Measurements from ENCODE around the gene RNF6. TPM values are rescaled to one million over a fixed set of nuclear protein-coding genes. Genes with fewer than 3 reads are reported as not detected.
A peak's percentile ranks its signal among the peaks of the same experiment; 100 is the strongest.
"Not testable (repeated sequence)": the region's sequence is repeated elsewhere in the genome, so short reads cannot be mapped to it uniquely, and the experiment has no call there.

RNF6 gene
- total RNA-seq, result 28.2 TPM

GRCh38 chr13:26221721-26222519, at the start of gene RNF6:
TSS of gene RNF6 (minus strand) at chr13:26222314. CDS start at chr13:26219649, 2,665 bp downstream.
- peak; percentile 97 for DNase-seq (ENCODE audit: low spot score)

DNA sequence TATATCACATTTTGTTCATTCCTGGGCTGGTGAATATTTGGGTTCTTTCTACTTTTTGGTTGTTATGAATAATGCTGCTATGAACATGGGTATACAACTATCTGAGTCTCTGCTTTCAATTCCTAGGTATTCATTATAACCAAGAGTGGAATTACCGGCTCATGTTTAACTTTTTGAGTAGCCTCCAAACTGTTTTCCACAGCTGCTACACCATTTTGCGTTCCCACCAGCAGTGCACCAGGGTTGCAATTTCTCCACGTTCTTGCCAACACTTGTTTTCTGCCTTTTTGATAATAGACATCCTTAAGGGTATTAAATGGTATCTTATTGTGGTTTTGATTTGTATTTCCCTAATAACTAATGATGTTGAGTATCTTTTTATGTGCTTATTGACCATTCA, 48.6 kb upstream of the RNF6 start:
- no peak for DNase-seq (ENCODE audit: low spot score)

GRCh38 chr13:26266311-26266710, 44.2 kb upstream of the RNF6 start:
- DNase-seq (ENCODE audit: low spot score), result no peak

DNA sequence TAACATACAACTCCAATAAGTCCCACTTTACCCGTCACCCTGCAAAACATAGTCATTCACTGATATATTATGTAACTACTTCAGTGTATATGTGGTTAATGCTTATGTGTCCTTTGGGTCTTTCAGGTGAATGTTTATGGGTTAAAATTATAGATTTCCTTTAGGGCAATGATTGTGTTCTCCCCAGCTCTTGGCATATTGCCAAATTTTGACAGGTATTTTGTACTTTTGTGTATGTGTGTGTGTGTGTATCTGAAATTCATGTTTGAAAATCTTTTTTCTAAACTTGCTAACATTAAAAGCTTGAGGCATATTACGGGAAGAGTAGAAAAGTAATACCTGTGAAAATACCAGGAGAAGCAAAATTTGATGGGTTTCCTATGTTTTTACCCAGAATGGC, 40.0 kb upstream of the RNF6 start:
- DNase-seq (ENCODE audit: low spot score), result no peak

- no peak for DNase-seq (ENCODE audit: low spot score)
Observed at GRCh38 chr13:26259634-26260033, 37.5 kb upstream of the RNF6 start.

- DNase-seq (ENCODE audit: low spot score), result no peak
Observed at GRCh38 chr13:26257049-26257448, 34.9 kb upstream of the RNF6 start.

DNA sequence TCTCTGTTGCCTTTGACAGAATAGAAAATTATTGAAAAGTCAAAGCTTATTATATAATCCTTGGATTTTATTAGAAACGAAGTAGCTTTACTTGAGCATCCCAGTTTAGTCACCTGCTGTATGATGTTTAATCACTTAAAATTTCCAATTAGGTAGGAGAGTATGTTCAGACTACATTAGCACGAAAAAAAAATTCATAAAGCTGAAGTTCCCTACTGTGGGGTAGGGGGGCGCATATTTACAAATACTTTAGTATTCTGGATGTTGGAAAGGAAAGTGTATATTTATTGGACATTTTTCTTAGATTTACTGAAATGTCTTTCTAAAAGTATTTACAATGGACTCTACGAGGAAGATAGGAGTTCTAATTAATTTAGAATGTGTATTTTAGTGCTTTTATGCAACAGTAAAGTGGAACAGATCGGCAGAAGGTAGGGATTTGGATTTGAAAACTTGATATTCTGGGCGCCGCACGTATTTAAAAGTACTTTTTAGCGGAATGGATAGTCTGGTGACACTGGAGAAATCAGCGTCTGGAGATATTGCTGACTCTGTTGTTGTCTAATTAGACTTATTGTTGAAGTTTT, 33.7 kb upstream of the RNF6 start:
- DNase-seq (ENCODE audit: low spot score), result no peak

- DNase-seq (ENCODE audit: low spot score), result no peak
Observed at GRCh38 chr13:26255115-26255514, 33.0 kb upstream of the RNF6 start.

DNA sequence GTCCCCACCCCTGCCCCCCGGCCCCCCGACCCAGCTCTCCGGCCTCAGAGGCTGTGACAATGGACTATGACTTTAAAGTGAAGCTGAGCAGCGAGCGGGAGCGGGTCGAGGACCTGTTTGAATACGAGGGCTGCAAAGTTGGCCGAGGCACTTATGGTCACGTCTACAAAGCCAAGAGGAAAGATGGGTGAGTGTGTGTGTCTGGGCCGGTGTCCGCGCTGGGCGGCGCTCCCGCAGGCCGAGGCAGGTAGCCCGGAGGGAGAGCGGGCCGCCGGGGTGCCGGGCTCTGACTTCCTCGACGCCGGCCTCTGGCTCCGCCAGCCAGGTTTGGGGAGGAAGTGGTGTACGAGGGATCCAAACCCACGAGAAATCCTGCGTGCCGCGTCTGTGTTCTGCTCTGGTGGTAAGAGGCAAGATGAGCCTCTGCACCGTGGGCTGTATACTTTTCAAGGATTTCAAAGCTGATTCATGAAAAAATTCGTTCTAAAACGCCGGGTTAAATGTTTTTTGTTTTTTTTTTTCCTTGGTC, 32.5 kb upstream of the RNF6 start:
- peak; percentile 34 for DNase-seq (ENCODE audit: low spot score)

DNA sequence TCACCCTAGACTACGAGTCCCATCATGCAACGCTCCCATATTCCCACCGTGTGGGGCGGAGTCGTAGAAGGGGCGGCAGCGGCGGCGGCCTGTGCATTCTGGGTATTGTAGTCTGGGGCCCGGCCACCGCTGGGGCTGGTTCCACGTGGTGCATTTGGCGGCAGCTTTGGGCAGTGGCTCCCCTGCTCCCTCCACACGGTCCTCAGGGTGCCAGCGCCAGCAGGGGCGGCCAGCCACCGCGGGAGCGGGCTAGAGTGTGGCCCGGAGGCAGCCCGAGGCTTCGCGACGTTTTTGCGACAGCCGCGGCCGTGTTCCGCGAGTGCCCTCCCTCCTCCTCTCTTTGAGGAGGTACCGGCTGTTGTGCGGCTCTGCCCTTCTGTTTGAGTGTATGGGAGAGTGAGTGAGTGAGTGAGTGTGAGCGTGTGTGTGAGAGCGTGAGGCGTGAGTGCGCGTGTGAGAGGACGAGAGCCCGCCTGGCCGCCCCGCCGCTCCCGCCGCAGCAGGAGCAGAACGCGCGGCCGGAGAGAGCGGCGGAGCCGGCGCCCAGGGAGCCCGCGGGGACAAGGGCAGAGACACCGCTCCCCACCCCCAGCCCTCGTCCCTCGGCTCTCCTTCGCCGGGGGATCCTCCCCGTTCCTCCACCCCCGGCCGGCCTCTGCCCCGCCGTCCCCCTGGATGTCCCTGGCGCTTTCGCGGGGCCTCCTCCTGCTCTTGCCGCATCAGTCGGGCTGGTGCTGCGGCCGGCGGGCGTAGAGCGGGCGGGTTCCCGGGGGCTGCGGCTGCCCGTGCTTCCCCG, 31.9 kb upstream of the RNF6 start, which contains the start of gene CDK8:
Gene CDK8, plus strand, starts transcription at position 343 of the 796 bp plus-strand sequence. CDS start 513 bp downstream, outside the sequence.
- DNase-seq (ENCODE audit: low spot score), result peak; percentile 93

GRCh38 chr13:26253262-26253786, 31.2 kb upstream of the RNF6 start:
- DNase-seq (ENCODE audit: low spot score), result no peak

- not testable (repeated sequence) for DNase-seq (ENCODE audit: low spot score)
Observed at GRCh38 chr13:26252006-26252405, 29.9 kb upstream of the RNF6 start.

- DNase-seq (ENCODE audit: low spot score), result no peak
Observed at GRCh38 chr13:26249551-26249950, 27.4 kb upstream of the RNF6 start.

DNA sequence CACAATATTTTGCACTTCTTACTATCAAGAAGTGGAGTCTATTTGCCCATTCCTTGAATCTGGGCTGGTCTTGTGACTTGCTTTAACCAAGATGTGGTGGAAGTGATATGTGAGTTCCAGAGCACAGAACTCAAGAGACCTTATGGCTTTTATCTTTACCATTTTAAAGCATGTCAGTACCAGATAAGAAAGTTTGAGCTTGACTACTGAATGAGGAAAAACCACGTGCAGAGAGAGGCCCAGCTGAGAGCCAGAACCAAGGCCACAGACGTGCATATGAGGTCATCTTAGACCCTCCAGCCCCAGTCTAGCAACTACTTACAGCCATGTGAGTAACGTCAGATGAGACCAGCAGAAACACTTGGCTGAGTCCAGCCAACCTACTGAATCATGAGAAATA, 25.5 kb upstream of the RNF6 start:
- DNase-seq (ENCODE audit: low spot score), result no peak

GRCh38 chr13:26247011-26247410, 24.9 kb upstream of the RNF6 start:
- no peak for DNase-seq (ENCODE audit: low spot score)

GRCh38 chr13:26246154-26246553, 24.0 kb upstream of the RNF6 start:
- no peak for DNase-seq (ENCODE audit: low spot score)

- no peak for DNase-seq (ENCODE audit: low spot score)
Observed at GRCh38 chr13:26236296-26236695, 14.2 kb upstream of the RNF6 start.

DNA sequence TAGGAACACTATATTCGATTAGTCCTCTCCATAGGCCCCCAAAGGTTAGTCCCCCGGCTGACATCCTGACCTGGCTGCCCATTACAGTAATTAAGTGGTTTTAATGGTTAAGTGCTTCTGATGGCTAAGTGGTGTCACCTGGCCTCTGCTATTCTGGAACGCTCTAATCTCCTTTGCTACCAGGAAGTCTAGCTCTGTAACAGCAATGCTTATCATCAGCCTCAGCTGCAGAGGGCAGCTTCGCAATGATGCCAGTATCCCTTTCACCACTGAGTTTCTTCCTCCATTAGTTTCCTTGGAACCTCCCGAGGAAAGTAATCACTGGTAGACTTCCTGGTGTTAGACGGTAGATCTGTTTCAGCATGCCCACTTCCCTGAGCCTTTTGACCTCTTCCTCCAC, 8.6 kb upstream of the RNF6 start:
- DNase-seq (ENCODE audit: low spot score), result no peak

- no peak for DNase-seq (ENCODE audit: low spot score)
Observed at GRCh38 chr13:26229080-26229615, 7.0 kb upstream of the RNF6 start.

DNA sequence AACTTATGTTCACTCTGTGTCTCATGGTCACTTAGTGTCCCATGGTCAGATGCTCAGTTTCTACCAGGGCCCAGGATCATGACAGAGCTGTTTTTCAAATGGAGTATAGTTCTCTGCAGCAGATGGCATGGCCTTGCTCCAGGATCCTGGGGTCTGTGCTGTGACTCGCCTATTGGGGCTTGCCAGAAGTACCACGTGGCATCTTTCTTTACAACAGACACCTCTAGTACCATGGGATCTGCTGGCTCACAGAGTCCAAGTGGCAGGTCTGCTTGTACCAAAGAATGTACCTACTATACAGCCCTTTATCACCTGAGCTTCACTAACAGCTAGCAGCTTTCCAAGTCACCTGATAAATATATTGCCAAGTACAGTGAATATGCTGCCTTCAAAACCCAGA, 6.0 kb upstream of the RNF6 start:
- DNase-seq (ENCODE audit: low spot score), result no peak

DNA sequence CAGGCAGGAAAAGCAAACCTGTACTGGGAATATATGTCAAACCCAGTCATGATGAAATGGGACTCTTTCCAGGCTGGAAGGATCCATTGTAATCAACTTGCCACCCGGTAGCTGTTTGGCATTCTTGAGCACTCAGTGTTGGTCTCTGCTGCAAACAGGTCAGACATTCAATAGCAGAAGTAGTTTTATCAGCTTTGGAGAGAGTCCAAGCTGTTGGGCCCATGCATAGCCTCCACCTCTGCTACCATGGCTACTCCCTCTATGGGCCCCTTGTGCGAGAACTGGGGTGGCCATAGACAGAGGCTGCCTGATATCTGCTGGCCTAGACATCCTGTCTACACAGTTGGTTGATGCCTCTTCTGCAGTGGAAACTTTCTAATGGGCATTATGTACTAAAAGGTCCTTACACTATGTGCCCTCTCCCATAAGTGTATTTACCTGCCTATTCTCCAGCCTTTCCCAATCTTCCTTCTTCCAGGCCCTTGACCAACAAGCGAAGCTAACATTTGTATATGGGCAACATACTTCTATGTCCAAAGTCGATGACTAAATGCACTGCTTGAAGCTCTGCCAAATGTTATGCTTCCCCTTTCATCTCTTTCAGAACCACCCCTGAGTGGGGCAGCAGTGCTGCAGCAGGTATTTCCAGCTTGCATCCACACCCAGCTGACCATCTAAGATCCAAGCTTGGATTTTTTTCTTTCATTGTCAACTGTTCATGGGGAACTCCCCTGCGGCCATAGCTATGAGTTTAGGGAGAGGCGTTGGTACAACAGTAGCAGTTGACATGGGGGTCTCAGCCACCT, 5.3 kb upstream of the RNF6 start:
- DNase-seq (ENCODE audit: low spot score), result no peak

Data from mucosa of gallbladder (tissue), 1 donor.